ENCODE results near the gene PTN.

PTN gene

DNA sequence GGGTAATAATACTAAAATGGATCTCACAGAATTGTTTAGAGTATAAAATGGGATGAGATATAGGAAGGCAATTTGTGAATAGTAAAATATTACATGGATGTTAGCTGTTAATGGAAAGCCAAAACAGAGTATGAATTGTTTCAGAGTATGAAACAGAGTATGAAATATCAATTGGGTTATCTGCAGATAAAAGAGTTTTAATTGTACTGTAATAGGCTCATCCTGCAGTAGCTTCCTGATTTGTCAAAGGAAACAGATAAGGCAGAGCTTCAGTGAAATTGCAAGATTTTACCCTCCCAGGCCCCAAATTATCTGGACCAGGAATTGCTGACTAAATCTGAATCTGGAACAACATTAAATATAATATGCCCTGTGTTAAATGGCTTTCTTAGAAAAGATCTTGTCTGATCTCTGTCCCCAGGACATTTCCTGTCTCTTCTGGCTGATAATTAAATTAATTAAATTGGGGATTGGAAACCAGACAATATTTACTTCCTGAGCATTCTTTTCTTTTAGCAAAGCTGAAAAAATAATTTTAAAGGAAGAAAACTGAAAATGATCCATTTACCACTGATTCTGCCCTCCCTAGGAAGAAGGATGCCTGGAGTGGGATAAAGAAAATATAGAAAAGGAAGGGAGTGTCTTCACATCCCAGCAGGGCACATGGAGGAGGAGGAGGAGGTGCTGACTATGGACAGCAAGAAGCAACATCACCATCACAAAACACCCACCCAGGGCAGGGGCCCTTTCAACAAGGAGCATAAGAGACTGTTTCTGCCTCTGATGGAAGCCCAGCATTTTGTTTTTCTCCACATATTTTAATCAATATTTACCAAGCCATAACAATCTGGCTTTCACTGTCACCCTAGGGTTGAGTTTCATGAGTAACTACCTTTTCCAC, 18.5 kb downstream of the PTN start:
- no peak for DNase-seq (ENCODE audit: low spot score)
- FAIRE-seq: no peak

DNA sequence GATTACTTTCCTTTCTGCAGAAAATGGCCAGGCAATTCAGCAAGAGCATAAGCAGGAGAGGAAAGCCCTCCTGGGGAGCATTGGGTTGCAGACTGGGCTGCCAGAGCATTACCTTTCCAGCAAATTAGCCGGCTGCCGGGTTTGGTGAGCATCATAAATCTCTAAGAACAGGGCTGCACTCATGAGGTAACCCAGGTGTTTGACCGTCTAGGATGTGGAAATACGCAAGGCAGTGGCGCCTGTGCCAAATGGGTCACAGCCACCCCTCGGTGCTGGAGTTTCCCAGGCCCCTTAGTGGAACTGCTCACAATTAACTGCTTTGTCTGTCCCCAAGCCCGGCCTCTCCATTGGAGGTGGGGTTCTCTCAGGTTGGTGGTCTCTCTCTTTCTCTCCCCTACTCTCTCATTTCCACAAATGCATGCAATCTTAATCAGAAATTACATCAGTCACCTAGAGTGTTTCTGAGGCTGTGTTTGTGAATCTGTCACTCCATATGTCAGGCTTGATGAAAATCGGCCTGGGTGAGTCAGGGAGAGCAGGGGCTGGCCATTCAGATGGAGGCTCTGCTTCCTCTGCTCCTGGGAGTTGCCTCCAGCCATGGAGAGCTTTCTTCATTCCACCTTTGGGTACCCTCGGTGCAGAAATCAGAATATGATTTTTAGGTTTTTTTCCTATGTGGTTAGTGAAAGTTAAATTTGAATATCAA, 26.7 kb downstream of the PTN start:
- DNase-seq (ENCODE audit: low spot score) (no peak), FAIRE-seq (no peak)

DNA sequence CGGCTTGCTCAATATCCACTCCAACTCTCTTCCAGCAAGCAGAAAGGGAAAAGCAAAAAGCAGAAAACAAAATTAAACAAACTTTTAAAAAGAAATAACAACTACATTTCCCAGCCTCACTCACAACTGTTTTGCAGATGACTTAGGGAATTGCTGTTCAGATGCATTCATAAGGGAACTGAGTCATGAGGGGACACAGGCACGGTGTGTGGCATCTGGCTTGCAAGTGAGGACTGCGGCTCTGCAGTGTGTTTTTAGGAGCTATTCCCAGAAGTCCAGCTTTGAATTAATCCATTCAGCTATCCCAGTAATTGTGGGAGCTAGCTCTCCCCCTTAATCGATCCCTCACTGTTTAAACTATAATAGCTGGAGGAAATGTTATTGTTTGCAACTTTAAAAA, 30.3 kb downstream of the PTN start:
- FAIRE-seq (no peak), DNase-seq (ENCODE audit: low spot score) (no peak)

DNA sequence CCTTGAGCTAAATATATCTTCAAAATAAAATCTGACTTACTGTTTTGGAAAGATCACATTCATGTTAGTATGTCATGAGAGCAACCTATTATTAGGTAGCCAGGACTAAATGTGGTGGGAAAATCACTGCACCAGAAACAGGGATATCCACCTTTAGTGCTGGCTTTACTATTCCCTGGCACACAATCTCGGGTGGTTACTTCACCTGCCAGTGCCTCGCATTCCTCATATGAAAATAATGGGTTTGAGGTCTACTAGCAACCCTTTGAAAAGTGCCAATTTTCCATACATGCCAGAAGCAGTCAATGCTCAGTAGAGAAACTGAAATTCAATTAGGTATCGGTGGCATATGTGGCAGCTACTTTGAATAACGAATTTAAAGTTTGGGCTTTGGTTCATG, 36.8 kb downstream of the PTN start:
- no peak for FAIRE-seq
- DNase-seq (ENCODE audit: low spot score): no peak

DNA sequence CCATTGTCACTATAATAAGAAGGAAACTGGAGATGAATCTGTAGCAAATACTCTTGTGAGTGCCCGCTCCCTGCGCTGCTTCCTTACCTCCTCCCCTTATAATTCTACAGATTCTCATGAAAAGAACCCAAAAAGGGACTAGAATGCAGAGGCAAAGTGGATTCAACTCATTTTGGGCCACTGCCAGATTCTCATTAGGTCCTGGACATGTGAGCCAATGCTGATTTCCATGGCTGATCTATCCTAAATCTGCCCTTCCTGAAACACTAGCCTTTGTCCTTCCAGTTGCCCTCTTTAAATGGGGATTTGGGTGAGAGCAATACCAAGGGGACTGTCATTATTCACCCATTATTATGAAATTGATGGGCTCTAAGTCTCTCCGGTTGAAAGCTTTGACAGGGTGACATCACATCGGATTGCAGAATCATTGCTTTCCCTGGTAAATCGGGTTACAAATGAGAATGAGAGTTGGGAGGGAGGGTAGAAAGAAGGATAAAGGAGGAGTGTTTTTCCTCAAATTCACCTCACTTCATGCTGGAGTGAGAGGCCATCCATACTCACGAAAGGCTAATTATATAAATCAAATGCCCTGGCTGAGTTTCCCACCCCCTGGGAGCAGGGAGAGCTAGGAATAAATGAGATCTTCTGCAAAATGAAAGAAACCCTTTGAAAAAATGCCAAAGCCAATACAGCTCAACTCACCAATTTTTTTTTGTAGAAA, 37.5 kb downstream of the PTN start:
- FAIRE-seq: no peak

DNA sequence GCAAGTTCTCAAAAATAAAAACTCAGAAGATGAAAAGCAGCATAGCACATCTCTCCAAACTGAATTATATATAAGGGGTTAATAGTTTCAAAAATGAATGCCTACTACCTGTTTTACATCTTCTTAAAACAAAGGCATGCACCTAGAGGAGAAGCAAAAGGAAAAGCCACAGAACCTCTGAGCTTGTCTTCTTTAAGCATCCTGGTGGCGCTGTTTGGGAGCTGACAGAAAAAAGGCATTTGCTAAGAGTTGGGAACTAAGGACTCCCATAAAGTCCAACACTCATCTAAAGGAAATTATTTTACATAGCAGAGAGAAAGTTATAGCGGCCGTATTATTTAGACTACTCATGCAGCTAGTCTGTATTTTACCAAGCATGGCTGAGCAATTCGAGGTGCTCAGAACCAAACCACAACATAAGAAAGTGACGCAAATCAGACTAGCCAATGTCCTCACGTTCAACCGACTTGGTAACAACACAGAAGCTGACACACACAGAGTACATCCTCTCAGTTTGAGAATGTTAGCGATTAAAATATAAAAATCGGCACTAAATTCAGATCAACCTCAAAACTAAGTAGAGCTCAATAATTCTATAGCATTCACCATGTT, 38.8 kb downstream of the PTN start:
- DNase-seq (ENCODE audit: low spot score) (no peak), FAIRE-seq (no peak)

More for the DNA sequence above, 37.5 kb downstream of the PTN start:
- no peak for DNase-seq (ENCODE audit: low spot score)

DNA sequence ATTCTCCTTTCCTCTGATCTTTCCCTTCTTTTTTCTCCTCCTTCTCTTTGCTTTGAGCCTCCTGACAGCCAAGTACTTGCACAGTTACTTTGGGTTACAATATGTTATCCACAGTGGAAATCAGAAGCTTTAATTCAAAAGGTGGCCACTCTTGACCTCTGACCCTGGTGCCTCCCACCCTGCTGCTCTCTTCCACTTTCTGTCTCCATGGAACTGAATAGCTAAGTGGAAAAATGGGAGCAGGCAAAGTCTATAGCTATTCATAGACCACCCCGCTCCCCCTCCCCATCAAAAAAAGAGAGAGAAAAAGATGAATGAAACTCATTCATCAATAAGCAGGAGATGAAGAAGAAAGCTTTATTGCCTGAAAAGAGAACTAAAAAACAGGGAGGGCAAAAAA, 39.4 kb downstream of the PTN start:
- no peak for FAIRE-seq
- DNase-seq (ENCODE audit: low spot score): no peak

DNA sequence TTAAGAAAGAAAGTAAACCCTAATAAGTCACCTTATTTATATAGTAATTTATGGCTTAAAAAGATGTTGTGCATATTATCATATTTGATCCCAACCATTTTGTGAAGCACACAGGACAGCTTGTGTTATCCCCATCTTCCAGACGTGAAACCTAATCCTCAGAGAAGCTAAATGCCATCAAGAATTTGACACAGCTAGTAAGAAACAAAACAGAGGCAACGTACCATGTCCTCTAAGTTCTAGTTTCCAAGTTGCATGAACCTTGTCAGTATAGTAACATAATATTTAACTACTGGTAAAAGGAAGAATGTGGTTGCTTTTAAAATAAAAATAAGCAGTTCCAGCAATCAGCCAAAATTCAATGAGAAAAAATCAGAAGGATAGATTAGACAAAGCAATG, 41.5 kb downstream of the PTN start:
- FAIRE-seq: no peak
- DNase-seq (ENCODE audit: low spot score): no peak

DNA sequence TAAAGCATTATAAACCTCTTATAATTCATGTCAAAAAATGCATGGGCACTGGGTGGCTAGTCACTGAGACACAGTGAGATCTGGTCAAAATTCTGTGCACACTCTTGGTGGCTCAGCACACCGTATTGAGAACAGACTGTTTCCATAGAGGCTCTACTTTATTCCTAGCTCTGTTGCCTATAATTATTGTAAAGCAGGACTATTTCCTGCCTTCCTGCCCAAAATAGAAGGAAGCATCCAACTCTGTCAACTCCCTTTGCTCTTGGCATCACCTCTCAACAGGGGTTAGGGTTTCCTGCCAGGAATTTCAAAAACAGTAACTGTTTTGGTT, 45.1 kb downstream of the PTN start:
- DNase-seq (ENCODE audit: low spot score) (no peak), FAIRE-seq (no peak)

DNA sequence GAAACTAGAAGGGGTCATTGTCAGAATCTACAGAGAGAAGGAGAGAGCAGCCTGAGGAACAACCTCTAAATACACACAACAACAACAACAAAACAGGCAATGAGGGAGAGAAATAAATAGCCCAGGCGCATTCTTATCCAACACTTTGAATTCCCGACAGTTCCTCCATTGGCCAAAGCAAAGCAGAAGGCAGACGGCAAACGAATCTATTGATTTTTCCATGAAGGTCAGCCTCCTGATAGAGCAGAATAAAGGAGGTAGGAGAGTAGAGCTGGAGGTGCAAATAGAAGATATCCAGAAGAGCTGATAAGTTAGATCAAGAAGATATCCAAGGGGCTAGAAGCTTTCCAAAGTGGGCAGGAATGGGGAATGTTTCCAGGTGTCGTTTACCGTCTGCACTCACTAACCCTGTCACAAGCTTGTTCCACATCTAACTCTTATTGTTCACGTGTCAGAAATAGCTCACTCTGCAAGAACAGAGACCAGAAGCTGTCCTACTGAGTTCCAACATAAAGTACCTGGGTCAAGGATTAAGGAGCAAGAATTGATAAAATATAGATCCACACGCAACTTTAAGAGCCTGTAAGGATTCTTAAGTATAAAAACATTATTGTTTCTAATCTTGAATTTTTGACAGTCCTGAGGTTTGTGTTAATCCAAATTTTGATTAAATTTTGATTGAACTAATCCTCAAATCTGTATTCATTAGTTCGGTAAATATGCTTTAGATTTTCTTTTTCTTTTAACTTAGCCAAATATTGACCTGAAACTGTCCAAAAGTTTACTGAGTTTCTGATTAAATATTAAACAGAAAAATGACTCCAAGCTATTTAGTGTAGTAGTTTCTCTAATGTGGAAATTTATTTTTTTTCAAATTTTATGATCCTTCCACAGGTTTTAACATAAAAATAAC, 45.7 kb downstream of the PTN start:
- no peak for FAIRE-seq

DNA sequence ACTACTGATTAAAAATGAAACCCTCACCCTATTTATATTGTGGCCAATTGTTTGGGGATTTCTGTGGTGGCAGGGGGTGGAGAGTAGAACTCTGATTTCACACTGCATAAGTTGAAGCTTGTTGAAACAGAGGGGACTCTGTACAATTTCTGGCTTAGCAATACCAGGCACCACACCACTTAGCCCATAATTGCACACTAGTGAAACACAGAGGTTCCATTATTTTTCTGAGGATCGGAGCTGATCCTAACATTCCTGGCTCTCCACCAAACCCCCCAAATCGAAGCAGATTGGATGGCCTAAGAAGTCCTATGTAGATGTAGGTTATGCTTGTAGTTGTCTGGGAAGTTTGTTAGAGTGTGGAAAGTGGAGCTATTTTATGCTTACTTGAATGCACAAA, 47.0 kb downstream of the PTN start:
- FAIRE-seq: no peak
- no peak for DNase-seq (ENCODE audit: low spot score)

More for the DNA sequence above, 45.7 kb downstream of the PTN start:
- no peak for DNase-seq (ENCODE audit: low spot score)

DNA sequence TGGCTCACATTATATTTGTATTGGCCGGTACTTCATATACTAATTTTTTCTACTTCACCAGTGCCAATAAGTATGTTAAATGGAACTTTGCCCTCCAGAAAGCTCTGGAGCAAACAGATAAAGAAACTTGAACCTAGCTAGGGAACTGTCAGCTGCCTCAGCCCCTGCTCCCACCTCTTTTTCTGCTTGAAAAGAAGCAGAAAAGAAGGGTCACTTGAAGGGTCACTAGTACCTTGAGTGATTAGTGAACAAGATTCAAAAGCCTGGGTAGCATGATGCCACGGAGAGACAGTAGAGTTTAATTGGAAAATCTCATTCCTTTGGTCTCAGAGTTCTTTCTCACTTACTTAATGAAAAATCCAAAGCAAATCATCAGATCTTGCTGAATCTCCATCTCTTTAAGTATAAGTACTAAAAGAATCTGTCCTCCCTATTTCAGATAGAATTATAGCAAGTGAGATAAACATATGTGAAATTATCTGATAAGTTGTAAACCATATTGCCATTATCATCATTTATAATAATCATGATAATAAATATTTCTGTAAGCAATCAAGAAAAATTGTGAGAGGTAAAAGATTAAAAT, 47.7 kb downstream of the PTN start:
- no peak for DNase-seq (ENCODE audit: low spot score)
- no peak for FAIRE-seq

DNA sequence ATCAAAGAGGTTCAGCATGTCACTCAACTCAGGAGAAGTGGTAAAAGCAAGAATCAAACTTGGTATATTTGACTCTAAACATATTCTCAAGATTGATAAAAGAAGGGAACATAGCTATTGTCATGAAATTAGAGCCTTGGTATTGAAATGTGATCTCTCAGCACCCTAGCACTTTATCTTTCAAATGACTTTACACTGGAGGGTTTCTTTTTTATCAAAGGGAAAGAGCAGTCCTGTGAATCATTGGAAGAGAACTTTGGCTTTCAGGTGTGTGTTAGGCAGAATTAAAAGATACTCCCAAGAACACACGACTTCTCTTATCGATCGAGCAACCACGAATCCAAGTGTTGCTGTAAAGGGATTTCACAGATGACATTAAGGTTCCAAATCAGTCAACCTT, 54.4 kb downstream of the PTN start:
- no peak for DNase-seq (ENCODE audit: low spot score)
- no peak for FAIRE-seq

DNA sequence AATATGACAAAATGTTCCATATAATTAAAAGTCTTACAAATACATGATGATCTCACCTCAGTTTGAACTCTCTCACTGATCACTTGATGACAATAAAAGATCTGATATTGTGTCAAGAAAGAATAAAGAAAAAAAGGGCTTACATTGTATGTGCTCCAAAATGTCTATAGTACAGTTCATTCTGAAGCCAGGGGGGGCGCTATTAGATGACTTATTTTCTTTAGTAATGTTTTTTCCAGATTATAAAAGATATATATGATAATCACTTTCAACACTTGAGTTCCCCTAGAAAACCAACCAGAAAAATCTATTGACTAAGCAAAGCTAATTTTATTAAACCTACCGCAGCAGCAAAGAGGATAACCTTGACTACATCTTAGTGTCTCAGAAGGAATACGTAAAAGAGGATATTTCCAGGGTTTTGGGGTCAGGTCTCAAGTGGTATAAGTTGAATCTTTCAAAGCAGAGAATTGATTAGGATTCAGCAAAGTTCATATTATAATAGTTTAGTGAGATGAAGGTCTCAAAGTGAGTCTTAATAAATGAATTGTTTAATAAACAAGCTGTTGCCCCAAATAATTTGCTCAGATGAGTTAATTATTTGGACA, 55.8 kb downstream of the PTN start:
- no peak for DNase-seq (ENCODE audit: low spot score)
- no peak for FAIRE-seq

DNA sequence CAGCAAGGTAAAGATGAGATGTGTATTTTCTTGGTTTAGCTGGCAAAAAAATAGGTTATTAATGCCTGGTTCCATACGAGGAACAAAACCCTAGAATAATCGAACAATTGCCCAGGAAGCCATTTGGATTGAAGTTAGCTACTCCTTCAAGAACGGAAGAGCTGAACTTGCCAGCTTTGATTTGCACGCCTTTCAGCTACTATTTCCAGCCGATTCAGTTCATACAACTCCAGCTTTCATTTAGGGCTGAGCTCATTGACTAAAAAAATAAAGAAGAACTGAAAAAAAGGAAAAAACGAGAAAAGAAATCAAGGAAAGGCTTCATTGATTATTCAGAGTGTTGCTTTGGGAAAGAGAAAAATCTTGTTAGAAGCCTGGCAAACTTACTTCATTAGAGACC, 60.4 kb downstream of the PTN start:
- DNase-seq (ENCODE audit: low spot score): no peak
- FAIRE-seq: no peak

DNA sequence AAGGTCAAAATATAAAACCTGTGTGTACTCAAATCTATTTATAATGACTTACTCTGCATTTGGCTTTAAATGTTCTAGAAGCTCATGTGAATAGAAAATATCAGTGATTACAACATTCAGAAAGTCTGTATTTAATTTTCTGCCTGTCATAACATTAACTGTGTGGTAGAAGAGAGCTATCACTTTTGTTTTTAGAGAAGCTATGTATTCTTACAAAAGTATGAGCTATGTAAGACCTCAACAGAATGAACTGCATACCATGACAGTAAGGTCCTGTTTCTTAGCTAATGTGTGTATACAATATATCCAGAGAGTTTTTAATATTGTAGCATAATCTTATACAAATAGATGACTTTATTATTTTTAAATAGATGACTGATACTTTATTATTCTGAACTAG, 61.5 kb downstream of the PTN start:
- no peak for DNase-seq (ENCODE audit: low spot score)
- FAIRE-seq: no peak

DNA sequence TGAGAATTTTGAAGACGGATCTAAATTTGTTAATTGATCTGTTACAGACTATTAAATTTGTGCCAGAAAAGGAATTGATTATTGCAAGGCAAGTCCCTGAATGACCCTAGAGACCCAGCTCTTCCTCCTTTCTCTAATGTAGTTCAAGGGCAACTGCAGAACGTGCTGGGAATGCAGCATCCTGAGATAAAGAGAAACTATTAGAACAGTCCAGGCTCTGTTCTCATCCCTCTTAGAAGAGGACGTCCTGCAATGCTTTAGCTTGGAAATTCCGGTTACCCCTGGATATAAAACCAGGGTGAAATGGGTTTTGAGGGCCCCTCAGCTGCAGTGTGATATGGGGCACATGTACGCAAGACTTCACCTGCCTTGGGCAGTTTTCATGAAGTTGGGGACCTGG, 67.3 kb downstream of the PTN start:
- DNase-seq (ENCODE audit: low spot score): no peak
- FAIRE-seq: no peak

DNA sequence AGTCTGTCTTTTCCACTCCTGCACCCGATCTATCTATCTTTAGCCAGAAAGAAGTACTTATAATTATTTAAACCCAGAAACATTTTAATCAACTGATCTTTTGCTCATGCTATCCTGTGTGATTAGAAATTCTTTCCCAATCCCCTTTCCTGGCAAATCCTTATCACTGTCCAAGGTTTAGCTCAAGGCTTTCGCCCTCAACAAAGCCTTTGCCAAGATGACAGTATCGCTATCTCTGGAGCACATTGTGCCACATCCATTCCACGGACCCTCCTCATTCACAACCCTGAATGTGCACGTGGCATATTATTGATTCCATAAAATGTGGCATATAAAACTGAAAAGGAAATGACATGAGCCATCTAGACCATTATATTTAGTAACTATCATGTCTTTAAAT, 71.3 kb downstream of the PTN start:
- DNase-seq (ENCODE audit: low spot score) (no peak), FAIRE-seq (no peak)

DNA sequence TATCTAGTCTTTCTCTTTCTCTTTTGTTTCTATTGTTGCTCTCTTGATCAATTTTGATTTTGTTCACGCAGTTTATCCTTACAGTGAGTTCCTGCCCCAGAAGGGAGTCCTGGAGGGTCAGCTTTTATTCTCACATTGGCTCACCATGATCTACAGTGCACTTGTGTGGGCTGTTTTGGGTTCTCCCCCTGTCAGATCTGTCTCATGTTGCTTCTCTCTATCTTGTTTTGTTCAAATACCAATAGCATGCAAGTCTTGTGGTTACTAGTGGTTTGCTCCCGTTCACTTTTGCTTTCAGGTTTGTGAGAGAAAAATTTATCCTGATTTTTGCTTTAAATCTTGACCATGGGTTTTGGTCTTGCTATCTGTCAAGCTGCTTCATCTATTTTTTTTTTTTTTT, 74.3 kb downstream of the PTN start:
- FAIRE-seq: no peak
- DNase-seq (ENCODE audit: low spot score): no peak
